GM13977 (cell line): ENCODE measurements around the gene GSN.

ENCODE experiments used
- DNase-seq: peaks from one replicate; pipeline ENCODE4 v3.0.0; 2012; ENCODE audit warnings: low spot score
- in situ Hi-C: fragments of 300-500 bp; cut with MboI; formaldehyde crosslinking; loops from one replicate; pipeline ENCODE4 v1.12.0; 2022; ENCODE audit warnings: low sequenced_read_pairs, low pct_unique_long_range_greater_than_20kb, mixed read lengths, inconsistent platforms; ENCODE audit not compliant: unreplicated experiment
- TF ChIP-seq, protein P1 (sequence below): IDR thresholded peaks from 2 replicates; pipeline ENCODE4 v1.5.1; 2012; ENCODE audit warnings: mild to moderate bottlenecking, control low read depth; ENCODE audit not compliant: insufficient read depth; ENCODE audit errors: extremely low read depth, missing control alignments

Gene GSN

DNA sequence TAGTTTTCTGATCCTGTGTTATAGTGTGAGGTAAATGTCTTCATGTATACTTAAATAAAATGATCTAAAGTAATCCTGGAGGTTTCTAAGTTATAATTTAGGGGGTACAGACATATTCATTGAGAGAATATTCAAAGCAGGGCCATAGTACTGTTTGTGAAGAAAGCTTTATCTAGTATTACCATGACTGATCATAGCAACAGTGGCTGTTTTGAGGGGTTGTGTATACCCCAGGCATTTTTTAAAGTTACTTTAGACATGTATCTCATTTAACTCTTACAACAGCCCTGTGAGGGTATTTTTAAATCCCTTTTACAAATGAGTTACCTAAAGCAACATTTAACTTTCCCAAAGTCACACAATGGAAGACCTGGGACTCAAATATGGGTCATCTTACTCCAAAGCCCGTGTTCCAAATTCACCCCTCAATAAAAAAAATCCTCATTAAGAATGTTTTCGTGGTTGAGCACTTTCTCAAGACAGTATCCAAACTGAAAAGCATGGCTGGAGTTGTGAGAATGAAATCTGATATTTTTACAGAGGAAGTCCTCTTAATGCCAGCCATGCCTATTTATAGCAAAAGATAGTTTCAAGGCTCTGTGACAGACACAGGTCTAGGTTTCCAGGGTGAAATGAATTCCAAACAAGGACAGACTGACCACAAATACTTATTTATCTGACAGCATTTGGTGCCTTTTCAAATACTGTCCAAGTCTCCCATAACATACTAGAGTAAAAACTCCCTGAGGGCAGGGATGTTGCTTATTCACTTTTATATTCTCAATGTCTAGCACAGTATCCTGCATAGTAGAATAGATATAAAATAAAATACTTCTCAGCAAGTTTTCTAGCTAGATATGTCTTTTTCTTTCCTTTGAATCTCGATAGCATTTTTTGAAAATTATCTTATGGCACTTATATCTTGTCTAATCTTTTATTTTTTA lies 91.7 kb downstream of the GSN start:
- no peak for DNase-seq
- TF ChIP-seq, protein P1, sequence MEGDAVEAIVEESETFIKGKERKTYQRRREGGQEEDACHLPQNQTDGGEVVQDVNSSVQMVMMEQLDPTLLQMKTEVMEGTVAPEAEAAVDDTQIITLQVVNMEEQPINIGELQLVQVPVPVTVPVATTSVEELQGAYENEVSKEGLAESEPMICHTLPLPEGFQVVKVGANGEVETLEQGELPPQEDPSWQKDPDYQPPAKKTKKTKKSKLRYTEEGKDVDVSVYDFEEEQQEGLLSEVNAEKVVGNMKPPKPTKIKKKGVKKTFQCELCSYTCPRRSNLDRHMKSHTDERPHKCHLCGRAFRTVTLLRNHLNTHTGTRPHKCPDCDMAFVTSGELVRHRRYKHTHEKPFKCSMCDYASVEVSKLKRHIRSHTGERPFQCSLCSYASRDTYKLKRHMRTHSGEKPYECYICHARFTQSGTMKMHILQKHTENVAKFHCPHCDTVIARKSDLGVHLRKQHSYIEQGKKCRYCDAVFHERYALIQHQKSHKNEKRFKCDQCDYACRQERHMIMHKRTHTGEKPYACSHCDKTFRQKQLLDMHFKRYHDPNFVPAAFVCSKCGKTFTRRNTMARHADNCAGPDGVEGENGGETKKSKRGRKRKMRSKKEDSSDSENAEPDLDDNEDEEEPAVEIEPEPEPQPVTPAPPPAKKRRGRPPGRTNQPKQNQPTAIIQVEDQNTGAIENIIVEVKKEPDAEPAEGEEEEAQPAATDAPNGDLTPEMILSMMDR: no peak
- in situ Hi-C loops: no loop called here

- DNase-seq: no peak
- in situ Hi-C loops: no loop called here
- TF ChIP-seq, protein P1: no peak
Observed at GRCh38 chr9:121360601-121361374, 92.8 kb downstream of the GSN start.

- TF ChIP-seq, protein P1: no peak
- in situ Hi-C loops: no loop called here
- no peak for DNase-seq
Observed at GRCh38 chr9:121362813-121363621, 95.1 kb downstream of the GSN start.

DNA sequence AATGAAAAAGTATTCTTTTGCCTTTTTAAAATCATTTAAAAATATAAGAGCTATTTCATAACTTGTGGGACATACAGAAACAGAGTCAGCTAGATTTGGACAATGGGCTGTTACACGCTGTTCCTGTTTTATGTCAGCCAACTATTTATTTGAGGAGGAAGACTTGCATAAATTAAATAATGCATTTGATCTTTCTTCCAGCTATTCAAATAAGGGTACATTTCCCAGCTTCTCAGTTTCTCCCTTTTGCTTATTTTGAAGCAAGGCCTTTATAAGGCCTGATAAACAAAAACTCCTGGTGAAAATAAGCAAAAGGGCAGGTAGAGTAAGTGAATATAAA lies 95.6 kb downstream of the GSN start:
- TF ChIP-seq, protein P1: no peak
- no peak for DNase-seq
- in situ Hi-C loops: no loop called here

DNA sequence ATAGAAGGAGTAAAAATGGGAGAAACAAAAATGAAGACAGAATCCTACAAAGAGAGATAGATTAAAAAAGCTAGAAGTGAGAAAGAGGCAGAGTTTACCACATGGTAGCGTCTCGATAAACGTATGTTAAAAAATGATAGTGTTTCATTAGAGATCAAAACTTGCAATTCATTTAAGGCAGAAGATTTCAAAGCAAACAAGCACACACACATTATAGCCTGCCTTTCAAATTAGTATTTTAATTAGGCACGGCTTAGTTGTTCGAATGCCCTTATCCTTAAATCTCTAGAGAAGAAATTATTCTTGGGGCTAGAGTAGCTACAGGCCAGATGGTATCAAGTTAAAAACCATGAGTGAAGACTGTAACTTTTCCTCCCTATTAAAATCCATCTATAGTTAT lies 96.1 kb downstream of the GSN start:
- TF ChIP-seq, protein P1: no peak
- DNase-seq: no peak
- in situ Hi-C loops: no loop called here

DNA sequence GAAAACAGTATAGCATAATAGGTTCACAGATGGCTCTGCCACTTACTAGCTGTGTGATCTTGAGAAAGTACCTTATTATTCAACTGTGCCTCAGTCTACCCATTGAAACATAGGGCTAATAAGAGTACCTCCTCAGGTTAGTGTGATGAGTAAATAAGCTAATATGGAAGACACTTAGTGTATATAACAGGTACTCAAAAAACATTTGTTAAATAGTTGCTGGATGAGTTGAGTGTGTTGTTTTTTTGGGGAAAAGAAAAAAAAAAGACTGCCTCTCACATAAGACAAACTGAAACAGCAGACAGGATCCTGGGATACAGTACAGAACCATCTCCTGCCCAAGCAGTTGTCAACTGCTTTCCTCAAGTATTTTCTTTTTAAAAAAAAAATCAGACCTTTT lies 96.9 kb downstream of the GSN start:
- TF ChIP-seq, protein P1: no peak
- in situ Hi-C loops: no loop called here
- DNase-seq: no peak
